ENCODE results near the gene CBS. TPM values are rescaled to one million over a fixed set of nuclear protein-coding genes. Genes with fewer than 3 reads are reported as not detected.
A peak's percentile ranks its signal among the peaks of the same experiment; 100 is the strongest.
"Not testable (repeated sequence)": the region's sequence is repeated elsewhere in the genome, so short reads cannot be mapped to it uniquely, and the experiment has no call there.

The CBS gene
- total RNA-seq, 1 donor from 2014 or later, result 30.2 TPM

- H3K36me3 Mint-ChIP-seq, result peaks cover 30% of the 10 kb centered on the region
- DNase-seq (ENCODE audit: low spot score in 2 of 2, unreplicated experiment in 2 of 2), result no peak
- no peaks in the 10 kb centered on the region for H3K27me3 Mint-ChIP-seq (ENCODE audit: low read depth)
- TF ChIP-seq CTCF (IDR thresholded peaks at IDR 0.05; ENCODE audit: unreplicated experiment), result no peak
- H3K4me3 Mint-ChIP-seq, result no peak overlapping the region
- peaks cover under 1% of the 10 kb centered on the region for H3K4me1 Mint-ChIP-seq
- no peak overlapping the region for H3K27ac Mint-ChIP-seq
- H3K9me3 Mint-ChIP-seq, result no peaks in the 10 kb centered on the region
These were observed 55.5 kb downstream of the CBS start for GRCh38 chr21:43020177-43020576.

- DNase-seq (ENCODE audit: low spot score in 2 of 2, unreplicated experiment in 2 of 2), result no peak
- H3K4me3 Mint-ChIP-seq, result no peak overlapping the region
- no peak overlapping the region for H3K27ac Mint-ChIP-seq
- no peaks in the 10 kb centered on the region for H3K9me3 Mint-ChIP-seq
- no peak for TF ChIP-seq CTCF (IDR thresholded peaks at IDR 0.05; ENCODE audit: unreplicated experiment)
- no peaks in the 10 kb centered on the region for H3K27me3 Mint-ChIP-seq (ENCODE audit: low read depth)
- H3K4me1 Mint-ChIP-seq, result no peaks in the 10 kb centered on the region
- H3K36me3 Mint-ChIP-seq, result peaks cover 34% of the 10 kb centered on the region
These were observed 57.1 kb downstream of the CBS start for GRCh38 chr21:43018519-43018918.

- peaks cover 41% of the 10 kb centered on the region for H3K36me3 Mint-ChIP-seq
- no peak for DNase-seq (ENCODE audit: low spot score in 2 of 2, unreplicated experiment in 2 of 2)
- no peak overlapping the region for H3K27ac Mint-ChIP-seq
- H3K4me1 Mint-ChIP-seq, result no peaks in the 10 kb centered on the region
- no peaks in the 10 kb centered on the region for H3K9me3 Mint-ChIP-seq
- no peaks in the 10 kb centered on the region for H3K27me3 Mint-ChIP-seq (ENCODE audit: low read depth)
- TF ChIP-seq CTCF (IDR thresholded peaks at IDR 0.05; ENCODE audit: unreplicated experiment), result no peak
- H3K4me3 Mint-ChIP-seq, result no peak overlapping the region
These were observed 58.9 kb downstream of the CBS start for GRCh38 chr21:43016728-43017127.

GRCh38 chr21:43015906-43016540 is 59.6 kb downstream of the CBS start:
- H3K9me3 Mint-ChIP-seq, result no peaks in the 10 kb centered on the region
- no peaks in the 10 kb centered on the region for H3K4me1 Mint-ChIP-seq
- no peak for TF ChIP-seq CTCF (IDR thresholded peaks at IDR 0.05; ENCODE audit: unreplicated experiment)
- H3K27ac Mint-ChIP-seq, result no peak overlapping the region
- no peak overlapping the region for H3K4me3 Mint-ChIP-seq
- DNase-seq (ENCODE audit: low spot score in 2 of 2, unreplicated experiment in 2 of 2), result no peak
- H3K36me3 Mint-ChIP-seq, result peaks cover 40% of the 10 kb centered on the region
- no peaks in the 10 kb centered on the region for H3K27me3 Mint-ChIP-seq (ENCODE audit: low read depth)

- no peak for DNase-seq (ENCODE audit: low spot score in 2 of 2, unreplicated experiment in 2 of 2)
- Mint-ChIP-seq H3K4me3 (no peak overlapping the region), H3K27ac (no peak overlapping the region), H3K4me1 (no peaks in the 10 kb centered on the region), H3K36me3 (peaks cover 51% of the 10 kb centered on the region), H3K9me3 (no peaks in the 10 kb centered on the region), H3K27me3 (ENCODE audit: low read depth) (no peaks in the 10 kb centered on the region)
- TF ChIP-seq CTCF (IDR thresholded peaks at IDR 0.05; ENCODE audit: unreplicated experiment), result no peak
These were observed 63.0 kb downstream of the CBS start for GRCh38 chr21:43012596-43012995.

GRCh38 chr21:43006874-43007208 is 68.8 kb downstream of the CBS start:
- H3K4me1 Mint-ChIP-seq, result peaks cover 11% of the 10 kb centered on the region
- H3K4me3 Mint-ChIP-seq, result no peak overlapping the region
- no peaks in the 10 kb centered on the region for H3K27me3 Mint-ChIP-seq (ENCODE audit: low read depth)
- no peaks in the 10 kb centered on the region for H3K9me3 Mint-ChIP-seq
- no peak for DNase-seq (ENCODE audit: low spot score in 2 of 2, unreplicated experiment in 2 of 2)
- H3K27ac Mint-ChIP-seq, result peak overlapping the region; percentile 15
- no peak for TF ChIP-seq CTCF (IDR thresholded peaks at IDR 0.05; ENCODE audit: unreplicated experiment)
- peaks cover 31% of the 10 kb centered on the region for H3K36me3 Mint-ChIP-seq

- H3K27me3 Mint-ChIP-seq (ENCODE audit: low read depth); DNase-seq (ENCODE audit: low spot score in 2 of 2, unreplicated experiment in 2 of 2); H3K9me3 Mint-ChIP-seq; H3K4me3 Mint-ChIP-seq: not testable (repeated sequence)
- Mint-ChIP-seq H3K4me1 (peaks cover 13% of the 10 kb centered on the region), H3K27ac (peak overlapping the region; percentile 15), H3K36me3 (peaks cover 27% of the 10 kb centered on the region)
These were observed 69.4 kb downstream of the CBS start for GRCh38 chr21:43006051-43006873.
